Measurements from ENCODE around the gene PIK3R6. TPM values are rescaled to one million over a fixed set of nuclear protein-coding genes. Genes with fewer than 3 reads are reported as not detected.

Gene PIK3R6
- polyA plus RNA-seq, 1 experiment: not detected

GRCh38 chr17:8912084-8912981, 44.9 kb upstream of the PIK3R6 start:
- Histone ChIP-seq H3K4me3 (ENCODE audit: low read depth, low read length) (no peak overlapping the region), H3K9me3 (ENCODE audit: control insufficient read depth, insufficient read depth, low read length) (peaks cover 9% of the 10 kb centered on the region; the same call in 1 of the 2 replicates), H3K27ac (ENCODE audit: low read depth, low read length) (no peak overlapping the region), H3K27me3 (ENCODE audit: control insufficient read depth, insufficient read depth, low read length) (no peaks in the 10 kb centered on the region)
- no peak for TF ChIP-seq CTCF (IDR thresholded peaks at IDR 0.05; ENCODE audit: low read depth, low read length)
- ChIA-PET CTCF (interaction anchor here (1.2 kb wide), 1 partner anchor 17 kb away, joined by 3 read pairs; no protein-coding TSS in a partner anchor), POLR2A (no interaction called here)
- no peak for DNase-seq (ENCODE audit: low read depth, low spot score)

- Histone ChIP-seq H3K4me3 (ENCODE audit: low read depth, low read length) (no peak overlapping the region), H3K9me3 (ENCODE audit: control insufficient read depth, insufficient read depth, low read length) (peaks cover 4% of the 10 kb centered on the region; the same call in 1 of the 2 replicates), H3K27me3 (ENCODE audit: control insufficient read depth, insufficient read depth, low read length) (no peaks in the 10 kb centered on the region), H3K27ac (ENCODE audit: low read depth, low read length) (no peak overlapping the region)
- CTCF ChIA-PET: no interaction called here
- TF ChIP-seq CTCF (IDR thresholded peaks at IDR 0.05; ENCODE audit: low read depth, low read length): no peak
- no peak for DNase-seq (ENCODE audit: low read depth, low spot score)
- POLR2A ChIA-PET: no interaction called here
These were observed 43.6 kb upstream of the PIK3R6 start for GRCh38 chr17:8910969-8911604.

GRCh38 chr17:8909586-8910270, 42.3 kb upstream of the PIK3R6 start:
- Histone ChIP-seq H3K4me3 (ENCODE audit: low read depth, low read length) (no peak overlapping the region), H3K27ac (ENCODE audit: low read depth, low read length) (no peak overlapping the region), H3K27me3 (ENCODE audit: control insufficient read depth, insufficient read depth, low read length) (no peaks in the 10 kb centered on the region), H3K9me3 (ENCODE audit: control insufficient read depth, insufficient read depth, low read length) (no peaks in the 10 kb centered on the region; the same call in 1 of the 2 replicates)
- ChIA-PET CTCF (interaction anchor here (0.6 kb wide), 1 partner anchor 440 kb away, joined by 3 read pairs; no protein-coding TSS in a partner anchor), POLR2A (no interaction called here)
- TF ChIP-seq CTCF (IDR thresholded peaks at IDR 0.05; ENCODE audit: low read depth, low read length): no peak
- no peak for DNase-seq (ENCODE audit: low read depth, low spot score)

- no peak overlapping the region for H3K4me3 ChIP-seq (ENCODE audit: low read depth, low read length)
- H3K27me3 ChIP-seq (ENCODE audit: control insufficient read depth, insufficient read depth, low read length): no peaks in the 10 kb centered on the region
- no peak overlapping the region for H3K27ac ChIP-seq (ENCODE audit: low read depth, low read length)
- POLR2A ChIA-PET: no interaction called here
- no peak for TF ChIP-seq CTCF (IDR thresholded peaks at IDR 0.05; ENCODE audit: low read depth, low read length)
- no peaks in the 10 kb centered on the region for H3K9me3 ChIP-seq (ENCODE audit: control insufficient read depth, insufficient read depth, low read length)
- CTCF ChIA-PET: no interaction called here
- DNase-seq (ENCODE audit: low read depth, low spot score): no peak
These were observed 37.9 kb upstream of the PIK3R6 start for GRCh38 chr17:8905331-8905730.

Data from AG04450 (cell line).